MM.1S (cell line): ENCODE data around the gene VAV2.

ENCODE experiments used
- DNase-seq: peaks from one replicate; pipeline ENCODE4 v3.0.0-alpha.2; 2015
- H2AFZ ChIP-seq: fragments of 300-600 bp; sonication (generic); 2 replicates; pipeline ENCODE4 v1.6.0; 2016; ENCODE audit warnings: antibody characterized with exemption, low read length
- H3F3A ChIP-seq: fragments of 300-600 bp; sonication (generic); 2 replicates; pipeline ENCODE4 v1.6.1; 2016; ENCODE audit warnings: mild to moderate bottlenecking, antibody characterized with exemption, low read length, moderate library complexity, mixed read lengths; ENCODE audit not compliant: insufficient read depth
- H3K27ac ChIP-seq: fragments of 300-600 bp; sonication (generic); 2 replicates; pipeline ENCODE4 v1.5.1; 2016; ENCODE audit warnings: mild to moderate bottlenecking, low read length
- H3K27me3 ChIP-seq: fragments of 300-600 bp; sonication (generic); replicated peaks from 2 replicates; pipeline ENCODE4 v1.6.0; 2016; ENCODE audit warnings: low read length; ENCODE audit not compliant: insufficient read depth
- H3K36me3 ChIP-seq: fragments of 300-600 bp; sonication (generic); replicated peaks from 2 replicates; pipeline ENCODE4 v1.6.1; 2016; ENCODE audit warnings: mild to moderate bottlenecking, low read length, mixed read lengths; ENCODE audit not compliant: insufficient read depth
- H3K4me1 ChIP-seq: fragments of 300-600 bp; sonication (generic); 2 replicates; pipeline ENCODE4 v1.6.1; 2016; ENCODE audit warnings: low read length, mixed read lengths
- H3K4me2 ChIP-seq: fragments of 300-600 bp; sonication (generic); 2 replicates; pipeline ENCODE4 v1.6.0; 2016; ENCODE audit warnings: low read depth, low read length
- H3K4me3 ChIP-seq: fragments of 300-600 bp; sonication (generic); 2 replicates; pipeline ENCODE4 v1.5.1; 2016; ENCODE audit warnings: low read length, mixed read lengths
- H3K79me2 ChIP-seq: fragments of 300-600 bp; sonication (generic); 2 replicates; pipeline ENCODE4 v1.6.1; 2016; ENCODE audit warnings: mixed run types, low read length, mixed read lengths
- H3K9ac ChIP-seq: fragments of 300-600 bp; sonication (generic); 2 replicates; pipeline ENCODE4 v1.6.1; 2016; ENCODE audit warnings: low read length, mixed read lengths
- H3K9me2 ChIP-seq: fragments of 300-600 bp; sonication (generic); replicated peaks from 2 replicates; pipeline ENCODE4 v1.6.1; 2016; ENCODE audit warnings: mild to moderate bottlenecking, low read length, mixed read lengths; ENCODE audit not compliant: insufficient read depth
- H3K9me3 ChIP-seq: fragments of 300-600 bp; sonication (generic); replicated peaks from 2 replicates; pipeline ENCODE4 v1.6.1; 2016; ENCODE audit warnings: mild to moderate bottlenecking, low read length, mixed read lengths; ENCODE audit not compliant: insufficient read depth
- H4K20me1 ChIP-seq: fragments of 300-600 bp; sonication (generic); 2 replicates; pipeline ENCODE4 v1.6.1; 2016; ENCODE audit warnings: mild to moderate bottlenecking, low read length, moderate library complexity, mixed read lengths; ENCODE audit not compliant: insufficient read depth
- CTCF ChIP-seq: fragments of 300-600 bp; sonication (generic); IDR thresholded peaks from 2 replicates; pipeline ENCODE4 v1.5.1; 2016; ENCODE audit warnings: antibody characterized with exemption, low read length, mixed read lengths
- EZH2 ChIP-seq: fragments of 300-600 bp; sonication (generic); optimal IDR thresholded peaks from 2 replicates; pipeline ENCODE3; 2017; ENCODE audit warnings: low read depth, mild to moderate bottlenecking, antibody characterized with exemption, low read length, mixed read lengths
- EZH2phosphoT487 ChIP-seq: fragments of 300-600 bp; sonication (generic); IDR thresholded peaks from 2 replicates; pipeline ENCODE4 v1.6.1; 2018; ENCODE audit warnings: antibody characterized with exemption, low read length

VAV2 gene

GRCh38 chr9:133825555-133826218, 166.4 kb downstream of the VAV2 start:
- no peak overlapping the region for H2AFZ ChIP-seq
- no peak overlapping the region for H3K9ac ChIP-seq
- no peak overlapping the region for H3K27ac ChIP-seq
- no peaks in the 10 kb centered on the region for H3K36me3 ChIP-seq
- no peaks in the 10 kb centered on the region for H3K79me2 ChIP-seq
- H3K9me3 ChIP-seq, result no peaks in the 10 kb centered on the region
- H3K27me3 ChIP-seq, result peaks cover 36% of the 10 kb centered on the region
- no peak overlapping the region for H3K4me3 ChIP-seq
- DNase-seq, result no peak
- no peak overlapping the region for H3K4me2 ChIP-seq
- H3K4me1 ChIP-seq, result no peaks in the 10 kb centered on the region
- H3F3A ChIP-seq, result no peaks in the 10 kb centered on the region
- TF ChIP-seq EZH2, result no peak
- TF ChIP-seq CTCF, result no peak
- TF ChIP-seq EZH2phosphoT487, result no peak
- no peaks in the 10 kb centered on the region for H3K9me2 ChIP-seq
- H4K20me1 ChIP-seq, result no peaks in the 10 kb centered on the region

GRCh38 chr9:133824802-133825186, 167.3 kb downstream of the VAV2 start:
- no peak overlapping the region for H3K9ac ChIP-seq
- H3K9me2 ChIP-seq, result no peaks in the 10 kb centered on the region
- H3K4me3 ChIP-seq, result no peak overlapping the region
- DNase-seq, result no peak
- no peak overlapping the region for H3K27ac ChIP-seq
- H4K20me1 ChIP-seq, result no peaks in the 10 kb centered on the region
- TF ChIP-seq EZH2phosphoT487 (no peak), EZH2 (no peak), CTCF (no peak)
- H3K4me2 ChIP-seq, result no peak overlapping the region
- peaks cover 36% of the 10 kb centered on the region for H3K27me3 ChIP-seq
- no peaks in the 10 kb centered on the region for H3K36me3 ChIP-seq
- H3K9me3 ChIP-seq, result no peaks in the 10 kb centered on the region
- no peaks in the 10 kb centered on the region for H3K4me1 ChIP-seq
- H3F3A ChIP-seq, result no peaks in the 10 kb centered on the region
- no peak overlapping the region for H2AFZ ChIP-seq
- no peaks in the 10 kb centered on the region for H3K79me2 ChIP-seq

GRCh38 chr9:133824106-133824801, 167.9 kb downstream of the VAV2 start:
- no peaks in the 10 kb centered on the region for H3K36me3 ChIP-seq
- no peak for DNase-seq
- H3K9me2 ChIP-seq, result no peaks in the 10 kb centered on the region
- no peaks in the 10 kb centered on the region for H3K79me2 ChIP-seq
- H3K4me2 ChIP-seq, result no peak overlapping the region
- H4K20me1 ChIP-seq, result no peaks in the 10 kb centered on the region
- H3K27me3 ChIP-seq, result peaks cover 36% of the 10 kb centered on the region
- H3K9me3 ChIP-seq, result no peaks in the 10 kb centered on the region
- H3F3A ChIP-seq, result no peaks in the 10 kb centered on the region
- no peak overlapping the region for H3K27ac ChIP-seq
- no peak for TF ChIP-seq EZH2phosphoT487
- no peak for TF ChIP-seq CTCF
- TF ChIP-seq EZH2, result no peak
- H3K4me3 ChIP-seq, result no peak overlapping the region
- H3K4me1 ChIP-seq, result no peaks in the 10 kb centered on the region
- H3K9ac ChIP-seq, result no peak overlapping the region
- no peak overlapping the region for H2AFZ ChIP-seq
